Caco-2 (cell line): ENCODE measurements around the gene KLHL26. TPM values are rescaled to one million over a fixed set of nuclear protein-coding genes. Genes with fewer than 3 reads are reported as not detected.

Experiments
- BruUV-seq: library from RNA; stranded (reverse); fragments of 400-500 nt; replicated peaks from 2 replicates; lab custom pipeline; 2021; lab: Mats Ljungman, UMichigan
- CTCF ChIA-PET: fragments of 300-600 bp; sonication (Branson Sonifier 250); formaldehyde crosslinking; loops from one replicate; lab custom pipeline; 2022; ENCODE audit warnings: antibody characterized with exemption; lab: Charles Lee
- POLR2A ChIA-PET: fragments of 300-600 bp; sonication (Branson Sonifier 250); formaldehyde crosslinking; loops from one replicate; lab custom pipeline; 2022; ENCODE audit warnings: antibody characterized with exemption; lab: Charles Lee
- DNase-seq, 2 experiments: peaks; one replicate each; pipeline versions ENCODE4 v3.0.0 to v3.0.0-alpha.2; 2020 to 2022
- H3K27me3 ChIP-seq: replicated peaks from 2 replicates; pipeline ENCODE4 v1.6.0; 2011; ENCODE audit warnings: low read length; ENCODE audit not compliant: control insufficient read depth, insufficient read depth
- H3K36me3 ChIP-seq: 2 replicates; pipeline ENCODE4 v1.5.1; 2011; ENCODE audit warnings: low read length; ENCODE audit not compliant: control insufficient read depth, insufficient read depth
- H3K4me1 ChIP-seq: fragments of 250-450 bp; sonication (Bioruptor Pico); 2 replicates; pipeline ENCODE4 v1.5.1; 2020; ENCODE audit warnings: mild to moderate bottlenecking
- H3K4me3 ChIP-seq: 2 replicates; pipeline ENCODE4 v1.5.1; 2011; ENCODE audit warnings: low read depth, mild to moderate bottlenecking, control low read depth, low read length
- H3K9me3 ChIP-seq: fragments of 250-450 bp; sonication (Bioruptor Pico); 2 replicates; pipeline ENCODE4 v1.5.1; 2020; ENCODE audit warnings: mild to moderate bottlenecking, moderate library complexity
- H3K27ac Mint-ChIP-seq: one replicate; pipeline ENCODE4 v1.8.0; 2022; ENCODE audit warnings: mixed read lengths; ENCODE audit not compliant: unreplicated experiment
- H3K27me3 Mint-ChIP-seq: one replicate; pipeline ENCODE4 v1.8.0; 2022; ENCODE audit warnings: mixed read lengths; ENCODE audit not compliant: insufficient read depth, unreplicated experiment
- H3K36me3 Mint-ChIP-seq: one replicate; pipeline ENCODE4 v1.8.0; 2022; ENCODE audit warnings: mild to moderate bottlenecking, mixed read lengths; ENCODE audit not compliant: insufficient read depth, unreplicated experiment
- H3K4me1 Mint-ChIP-seq: one replicate; pipeline ENCODE4 v1.8.0; 2022; ENCODE audit warnings: low read depth, mixed read lengths; ENCODE audit not compliant: unreplicated experiment
- H3K4me3 Mint-ChIP-seq: one replicate; pipeline ENCODE4 v1.8.0; 2022; ENCODE audit warnings: mild to moderate bottlenecking, moderate library complexity, mixed read lengths; ENCODE audit not compliant: unreplicated experiment
- H3K9me3 Mint-ChIP-seq: one replicate; pipeline ENCODE4 v1.8.0; 2022; ENCODE audit warnings: mixed read lengths; ENCODE audit not compliant: unreplicated experiment
- CTCF ChIP-seq, 2 experiments: fragments of 200-600 bp in 1 of 2; IDR thresholded peaks; 1 replicate in 1 of 2; 2 replicates in 1 of 2; pipeline versions ENCODE4 v1.5.1 to v1.8.0; 2011 to 2022; ENCODE audit warnings: antibody characterized with exemption in 1 of 2, control low read depth in 1 of 2, inconsistent platforms in 1 of 2, low read depth in 1 of 2, low read length in 1 of 2, mild to moderate bottlenecking in 1 of 2, moderate library complexity in 1 of 2; ENCODE audit not compliant: insufficient read depth in 1 of 2, severe bottlenecking in 1 of 2, unreplicated experiment in 1 of 2
- intact Hi-C: fragments of 100-400 bp; cut with micrococcal nuclease; formaldehyde crosslinking; loops from one replicate; pipeline ENCODE4 v1.10.0; 2022; ENCODE audit not compliant: unreplicated experiment
- total RNA-seq: library from RNA; stranded (reverse); gene quantifications from 2 replicates; pipeline ENCODE4 v1.2.3, GENCODE V29; 2022

The KLHL26 gene
- total RNA-seq, 1 experiment from 2014 or later, result 9.8 TPM

GRCh38 chr19:18666317-18666716 lies 29.5 kb downstream of the KLHL26 start:
- H3K36me3 Mint-ChIP-seq, result peaks cover 10% of the 10 kb centered on the region
- no peak for DNase-seq
- H3K27ac Mint-ChIP-seq, result no peak overlapping the region
- no peaks in the 10 kb centered on the region; the same call in 1 of the 2 replicates for H3K36me3 ChIP-seq
- no TSS peak for BruUV-seq
- no peak overlapping the region for H3K4me3 ChIP-seq
- no peaks in the 10 kb centered on the region for H3K27me3 Mint-ChIP-seq
- no peaks in the 10 kb centered on the region for H3K27me3 ChIP-seq
- ChIA-PET POLR2A (no interaction called here), CTCF (no interaction called here)
- no peaks in the 10 kb centered on the region for H3K9me3 ChIP-seq
- TF ChIP-seq CTCF (IDR thresholded peaks at IDR 0.05; ENCODE audit: insufficient read depth in 1 of 2, low read depth in 1 of 2, low read length in 1 of 2, severe bottlenecking in 1 of 2, unreplicated experiment in 1 of 2), result no peak
- intact Hi-C loops, result no loop called here
- no peaks in the 10 kb centered on the region for H3K9me3 Mint-ChIP-seq
- H3K4me1 ChIP-seq, result peaks cover 6% of the 10 kb centered on the region
- no peak overlapping the region for H3K4me3 Mint-ChIP-seq
- H3K4me1 Mint-ChIP-seq, result no peaks in the 10 kb centered on the region

GRCh38 chr19:18666784-18667183 lies 30.0 kb downstream of the KLHL26 start:
- no TSS peak for BruUV-seq
- Mint-ChIP-seq H3K27me3 (no peaks in the 10 kb centered on the region), H3K4me3 (no peak overlapping the region), H3K27ac (no peak overlapping the region), H3K36me3 (peaks cover 10% of the 10 kb centered on the region), H3K4me1 (no peaks in the 10 kb centered on the region), H3K9me3 (no peaks in the 10 kb centered on the region)
- peaks cover 6% of the 10 kb centered on the region for H3K4me1 ChIP-seq
- intact Hi-C loops, result no loop called here
- H3K36me3 ChIP-seq, result no peaks in the 10 kb centered on the region; the same call in 1 of the 2 replicates
- H3K9me3 ChIP-seq, result no peaks in the 10 kb centered on the region
- ChIA-PET CTCF (no interaction called here), POLR2A (no interaction called here)
- DNase-seq, result no peak
- H3K4me3 ChIP-seq, result no peak overlapping the region
- no peak for TF ChIP-seq CTCF (IDR thresholded peaks at IDR 0.05; ENCODE audit: insufficient read depth in 1 of 2, low read depth in 1 of 2, low read length in 1 of 2, severe bottlenecking in 1 of 2, unreplicated experiment in 1 of 2)
- no peaks in the 10 kb centered on the region for H3K27me3 ChIP-seq

DNA sequence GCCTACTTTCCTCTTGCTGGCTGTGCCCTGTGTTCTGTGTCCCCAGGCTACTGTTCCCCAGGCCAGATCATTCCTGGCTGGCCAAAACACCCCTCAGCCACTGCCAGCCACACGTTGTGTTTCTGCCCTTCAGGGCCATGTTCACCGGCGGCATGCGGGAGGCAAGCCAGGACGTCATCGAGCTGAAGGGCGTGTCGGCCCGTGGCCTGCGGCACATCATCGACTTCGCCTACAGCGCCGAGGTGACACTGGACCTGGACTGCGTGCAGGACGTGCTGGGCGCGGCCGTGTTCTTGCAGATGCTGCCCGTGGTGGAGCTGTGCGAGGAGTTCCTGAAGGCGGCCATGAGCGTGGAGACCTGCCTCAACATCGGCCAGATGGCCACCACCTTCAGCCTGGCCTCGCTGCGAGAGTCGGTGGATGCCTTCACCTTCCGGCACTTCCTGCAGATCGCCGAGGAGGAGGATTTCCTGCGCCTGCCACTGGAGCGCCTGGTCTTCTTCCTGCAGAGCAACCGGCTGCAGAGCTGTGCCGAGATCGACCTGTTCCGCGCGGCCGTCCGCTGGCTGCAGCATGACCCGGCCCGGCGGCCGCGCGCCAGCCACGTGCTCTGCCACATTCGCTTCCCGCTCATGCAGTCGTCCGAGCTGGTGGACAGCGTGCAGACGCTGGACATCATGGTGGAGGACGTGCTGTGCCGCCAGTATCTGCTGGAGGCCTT lies 30.9 kb downstream of the KLHL26 start:
- Histone ChIP-seq H3K9me3 (no peaks in the 10 kb centered on the region), H3K36me3 (no peaks in the 10 kb centered on the region; the same call in 1 of the 2 replicates), H3K4me1 (peaks cover 6% of the 10 kb centered on the region), H3K27me3 (no peaks in the 10 kb centered on the region), H3K4me3 (no peak overlapping the region)
- Mint-ChIP-seq H3K4me3 (no peak overlapping the region), H3K27me3 (no peaks in the 10 kb centered on the region), H3K27ac (no peak overlapping the region), H3K9me3 (no peaks in the 10 kb centered on the region), H3K36me3 (peaks cover 10% of the 10 kb centered on the region), H3K4me1 (no peaks in the 10 kb centered on the region)
- no TSS peak for BruUV-seq
- DNase-seq, result no peak
- no peak for TF ChIP-seq CTCF (IDR thresholded peaks at IDR 0.05; ENCODE audit: insufficient read depth in 1 of 2, low read depth in 1 of 2, low read length in 1 of 2, severe bottlenecking in 1 of 2, unreplicated experiment in 1 of 2)
- ChIA-PET CTCF (no interaction called here), POLR2A (no interaction called here)
- intact Hi-C loops, result no loop called here
